ENCODE results near the gene MAPK10. TPM values are rescaled to one million over a fixed set of nuclear protein-coding genes. Genes with fewer than 3 reads are reported as not detected.

The MAPK10 gene
- total RNA-seq, 4 donors from 2014 or later, result 4.5 to 13.7 (median 9.8) TPM

GRCh38 chr4:85979276-85979675 lies 380.6 kb downstream of the MAPK10 start:
- no peaks in the 10 kb centered on the region for H3K4me1 ChIP-seq
- no peak for TF ChIP-seq EP300 (IDR thresholded peaks at IDR 0.05)
- H3K36me3 ChIP-seq, result peaks cover 0 to 11% (median 7%) of the 10 kb centered on the region in 4 donors
- no peak for DNase-seq (ENCODE audit: extremely low spot score)
- no peak overlapping the region for H3K4me3 ChIP-seq
- 86% methylated on average over 3 of the region's 3 CpGs for WGBS
- intact Hi-C loops (cut with DNase I), result loop anchor here (10.0 kb wide), 1 partner anchor 66 kb away; no protein-coding TSS in a partner anchor
- no peak overlapping the region for H3K27ac ChIP-seq (replicated peaks in 1 of 4)
- no peaks in the 10 kb centered on the region for H3K9me3 ChIP-seq
- no peaks in the 10 kb centered on the region for H3K27me3 ChIP-seq

- Histone ChIP-seq H3K4me1 (peaks cover 3 to 21% (median 11%) of the 10 kb centered on the region in 4 donors), H3K4me3 (no peak overlapping the region), H3K27ac (replicated peaks in 1 of 4) (no peak overlapping the region), H3K9me3 (no peaks in the 10 kb centered on the region), H3K36me3 (peaks cover 0 to 3% (median 0%) of the 10 kb centered on the region in 4 donors), H3K27me3 (no peaks in the 10 kb centered on the region)
- 79% methylated on average over 2 of the region's 2 CpGs for WGBS
- TF ChIP-seq EP300 (IDR thresholded peaks at IDR 0.05) (no peak), CTCF (IDR thresholded peaks at IDR 0.05) (no peak)
- intact Hi-C loops (cut with DNase I), result loop anchor here (10.0 kb wide), 1 partner anchor 74 kb away; no protein-coding TSS in a partner anchor
- no peak for DNase-seq (ENCODE audit: extremely low spot score)
These were observed 389.3 kb downstream of the MAPK10 start for GRCh38 chr4:85970535-85970934.

GRCh38 chr4:85968945-85969819 lies 390.7 kb downstream of the MAPK10 start:
- H3K27ac ChIP-seq (replicated peaks in 1 of 4), result no peak overlapping the region
- H3K4me1 ChIP-seq, result peaks cover 3 to 21% (median 11%) of the 10 kb centered on the region in 4 donors
- no peak overlapping the region for H3K4me3 ChIP-seq
- no peaks in the 10 kb centered on the region for H3K9me3 ChIP-seq
- H3K36me3 ChIP-seq, result peaks cover 0 to 3% (median 0%) of the 10 kb centered on the region in 4 donors
- TF ChIP-seq CTCF (IDR thresholded peaks at IDR 0.05), result peak; percentile 58 to 63 (median 60)
- no peak for TF ChIP-seq POLR2A (IDR thresholded peaks at IDR 0.05; ENCODE audit: low read depth)
- no peaks in the 10 kb centered on the region for H3K27me3 ChIP-seq
- 41% methylated on average over 3 of the region's 3 CpGs for WGBS
- no peak for DNase-seq (ENCODE audit: extremely low spot score)
- intact Hi-C loops (cut with DNase I), result loop anchor here (2.0 to 10.0 kb wide), 3 partner anchors 170 to 824 kb away; no protein-coding TSS in a partner anchor

GRCh38 chr4:85967872-85968271 lies 392.0 kb downstream of the MAPK10 start:
- H3K9me3 ChIP-seq, result no peaks in the 10 kb centered on the region
- no peak for DNase-seq (ENCODE audit: extremely low spot score)
- TF ChIP-seq POLR2A (IDR thresholded peaks at IDR 0.05; ENCODE audit: low read depth) (no peak), CTCF (IDR thresholded peaks at IDR 0.05) (no peak), EP300 (IDR thresholded peaks at IDR 0.05) (no peak), POLR2AphosphoS5 (IDR thresholded peaks at IDR 0.05) (no peak)
- H3K36me3 ChIP-seq, result peaks cover 0 to 3% (median 0%) of the 10 kb centered on the region in 4 donors
- H3K4me3 ChIP-seq, result no peak overlapping the region
- H3K27me3 ChIP-seq, result no peaks in the 10 kb centered on the region
- 71% methylated on average over 2 of the region's 2 CpGs for WGBS
- no peak overlapping the region for H3K27ac ChIP-seq (replicated peaks in 1 of 4)
- intact Hi-C loops (cut with DNase I), result loop anchor here (2.0 to 10.0 kb wide), 3 partner anchors 169 to 823 kb away; no protein-coding TSS in a partner anchor
- peaks cover 3 to 21% (median 11%) of the 10 kb centered on the region in 4 donors for H3K4me1 ChIP-seq

GRCh38 chr4:85966373-85966772 lies 393.5 kb downstream of the MAPK10 start:
- H3K4me1 ChIP-seq, result peaks cover 3 to 21% (median 11%) of the 10 kb centered on the region in 4 donors
- WGBS, result 19% methylated on average over 2 of the region's 2 CpGs
- intact Hi-C loops (cut with DNase I), result loop anchor here (5.0 to 10.0 kb wide), 2 partner anchors 209 to 822 kb away; no protein-coding TSS in a partner anchor
- H3K27me3 ChIP-seq, result no peaks in the 10 kb centered on the region
- no peaks in the 10 kb centered on the region for H3K36me3 ChIP-seq
- DNase-seq (ENCODE audit: extremely low spot score), result no peak
- TF ChIP-seq POLR2AphosphoS5 (IDR thresholded peaks at IDR 0.05), result no peak
- no peak for TF ChIP-seq POLR2A (IDR thresholded peaks at IDR 0.05; ENCODE audit: low read depth)
- TF ChIP-seq EP300 (IDR thresholded peaks at IDR 0.05), result no peak
- no peak for TF ChIP-seq CTCF (IDR thresholded peaks at IDR 0.05)
- H3K9me3 ChIP-seq, result no peaks in the 10 kb centered on the region
- H3K27ac ChIP-seq (replicated peaks in 1 of 4), result no peak overlapping the region
- H3K4me3 ChIP-seq, result no peak overlapping the region
